Tibial nerve (tissue), 4 donors: Measurements from ENCODE around the gene KLHL22.

Experiments
- EP300 ChIP-seq, 2 donors: sonication (generic); formaldehyde crosslinking; IDR thresholded peaks; one replicate each; pipeline ENCODE4 v1.6.1; 2017; ENCODE audit warnings: antibody characterized with exemption in 2 of 2, mild to moderate bottlenecking in 1 of 2
- POLR2A ChIP-seq, 2 donors: fragments of 450-650 bp; IDR thresholded peaks; one replicate each; pipeline ENCODE4 v1.6.1; 2017; ENCODE audit warnings: antibody characterized with exemption in 2 of 2, mild to moderate bottlenecking in 2 of 2, moderate library complexity in 2 of 2
- TF ChIP-seq, protein P1 (sequence below), 5 experiments: fragments of 200-600 bp in 3 of 5; fragments of 450-650 bp in 2 of 5; sonication (generic) in 3 of 5; IDR thresholded peaks; one replicate each; pipeline ENCODE4 v1.5.1; 2016 to 2019; ENCODE audit warnings: antibody characterized with exemption in 5 of 5, mild to moderate bottlenecking in 3 of 5, moderate library complexity in 2 of 5

- TF ChIP-seq, protein P1, sequence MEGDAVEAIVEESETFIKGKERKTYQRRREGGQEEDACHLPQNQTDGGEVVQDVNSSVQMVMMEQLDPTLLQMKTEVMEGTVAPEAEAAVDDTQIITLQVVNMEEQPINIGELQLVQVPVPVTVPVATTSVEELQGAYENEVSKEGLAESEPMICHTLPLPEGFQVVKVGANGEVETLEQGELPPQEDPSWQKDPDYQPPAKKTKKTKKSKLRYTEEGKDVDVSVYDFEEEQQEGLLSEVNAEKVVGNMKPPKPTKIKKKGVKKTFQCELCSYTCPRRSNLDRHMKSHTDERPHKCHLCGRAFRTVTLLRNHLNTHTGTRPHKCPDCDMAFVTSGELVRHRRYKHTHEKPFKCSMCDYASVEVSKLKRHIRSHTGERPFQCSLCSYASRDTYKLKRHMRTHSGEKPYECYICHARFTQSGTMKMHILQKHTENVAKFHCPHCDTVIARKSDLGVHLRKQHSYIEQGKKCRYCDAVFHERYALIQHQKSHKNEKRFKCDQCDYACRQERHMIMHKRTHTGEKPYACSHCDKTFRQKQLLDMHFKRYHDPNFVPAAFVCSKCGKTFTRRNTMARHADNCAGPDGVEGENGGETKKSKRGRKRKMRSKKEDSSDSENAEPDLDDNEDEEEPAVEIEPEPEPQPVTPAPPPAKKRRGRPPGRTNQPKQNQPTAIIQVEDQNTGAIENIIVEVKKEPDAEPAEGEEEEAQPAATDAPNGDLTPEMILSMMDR (IDR thresholded peaks at IDR 0.05): no peak
- TF ChIP-seq EP300 (IDR thresholded peaks at IDR 0.05) (no peak), POLR2A (IDR thresholded peaks at IDR 0.05) (no peak)
Observed at GRCh38 chr22:20429254-20430100, 66.1 kb downstream of the KLHL22 start.
